SJSA1 (cell line): ENCODE measurements around the gene LEPROT. TPM values are rescaled to one million over a fixed set of nuclear protein-coding genes. Genes with fewer than 3 reads are reported as not detected.
"Not testable (repeated sequence)": the region's sequence is repeated elsewhere in the genome, so short reads cannot be mapped to it uniquely, and the experiment has no call there.

ENCODE experiments used
- DNase-seq, 2 experiments: peaks; one replicate each; pipeline ENCODE4 v3.0.0-alpha.2; 2015 to 2020; ENCODE audit warnings: low spot score in 2 of 2, low read depth in 1 of 2
- H3K27ac ChIP-seq: fragments of 250-450 bp; sonication (Bioruptor Pico); 2 replicates; pipeline ENCODE4 v1.5.1; 2020; ENCODE audit warnings: mild to moderate bottlenecking, moderate library complexity
- H3K27me3 ChIP-seq: fragments of 250-450 bp; sonication (Bioruptor Pico); replicated peaks from 2 replicates; pipeline ENCODE4 v1.5.1; 2020; ENCODE audit warnings: mild to moderate bottlenecking, moderate library complexity
- H3K36me3 ChIP-seq: fragments of 250-450 bp; sonication (Bioruptor Pico); 2 replicates; pipeline ENCODE4 v1.5.1; 2020; ENCODE audit warnings: mild to moderate bottlenecking
- H3K4me1 ChIP-seq: fragments of 250-450 bp; sonication (Bioruptor Pico); replicated peaks from 2 replicates; pipeline ENCODE4 v1.6.1; 2021; ENCODE audit warnings: mild to moderate bottlenecking
- H3K4me3 ChIP-seq: fragments of 250-450 bp; sonication (Bioruptor Pico); 2 replicates; pipeline ENCODE4 v1.5.1; 2020; ENCODE audit warnings: mild to moderate bottlenecking
- H3K9me3 ChIP-seq: fragments of 250-450 bp; sonication (Bioruptor Pico); replicated peaks from 2 replicates; pipeline ENCODE4 v1.5.1; 2020; ENCODE audit warnings: mild to moderate bottlenecking
- total RNA-seq: library from RNA; depleted of rRNA; stranded (reverse); fragments of >200 nt; shearing (Covaris generic); gene quantifications from 2 replicates; pipeline ENCODE4 v1.2.3, GENCODE V29; 2014

Gene LEPROT
- total RNA-seq, 1 experiment from 2014 or later, result 91.5 TPM

DNA sequence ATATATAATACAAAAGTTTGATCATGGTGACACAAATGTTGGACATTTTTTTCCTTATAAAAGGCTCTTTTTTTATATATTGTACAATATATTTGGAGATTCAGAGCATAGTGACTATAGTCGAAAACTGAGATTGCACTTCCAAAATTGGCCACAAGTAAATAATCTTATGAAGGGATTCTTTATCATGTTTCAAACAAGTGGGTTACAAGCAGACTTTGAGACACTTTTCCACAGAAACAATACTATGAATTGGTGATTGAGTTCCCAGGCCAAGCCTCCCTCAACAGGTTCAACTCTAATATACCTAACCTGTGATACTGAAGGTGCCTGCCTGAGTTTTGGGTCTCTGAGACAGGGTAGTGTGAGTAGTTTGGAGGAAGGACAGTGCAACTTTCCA lies 13.8 kb downstream of the LEPROT start:
- Histone ChIP-seq H3K27me3 (no peaks in the 10 kb centered on the region), H3K36me3 (peaks cover 46% of the 10 kb centered on the region), H3K27ac (no peak overlapping the region), H3K9me3 (no peaks in the 10 kb centered on the region), H3K4me3 (no peak overlapping the region), H3K4me1 (peaks cover 24% of the 10 kb centered on the region)
- no peak for DNase-seq

- H3K4me3 ChIP-seq, result no peak overlapping the region
- no peaks in the 10 kb centered on the region for H3K9me3 ChIP-seq
- H3K27me3 ChIP-seq, result no peaks in the 10 kb centered on the region
- DNase-seq, result no peak
- peaks cover 19% of the 10 kb centered on the region for H3K4me1 ChIP-seq
- peaks cover 43% of the 10 kb centered on the region for H3K36me3 ChIP-seq
- no peak overlapping the region for H3K27ac ChIP-seq
Measured at GRCh38 chr1:65434760-65435159, 14.3 kb downstream of the LEPROT start.

GRCh38 chr1:65435987-65436386 lies 15.5 kb downstream of the LEPROT start:
- Histone ChIP-seq H3K27ac (no peak overlapping the region), H3K36me3 (peaks cover 34% of the 10 kb centered on the region), H3K9me3 (no peaks in the 10 kb centered on the region), H3K4me1 (peaks cover 7% of the 10 kb centered on the region), H3K4me3 (no peak overlapping the region), H3K27me3 (no peaks in the 10 kb centered on the region)
- DNase-seq, result no peak

- H3K9me3 ChIP-seq, result no peaks in the 10 kb centered on the region
Measured at GRCh38 chr1:65437616-65438015, 17.1 kb downstream of the LEPROT start.

DNA sequence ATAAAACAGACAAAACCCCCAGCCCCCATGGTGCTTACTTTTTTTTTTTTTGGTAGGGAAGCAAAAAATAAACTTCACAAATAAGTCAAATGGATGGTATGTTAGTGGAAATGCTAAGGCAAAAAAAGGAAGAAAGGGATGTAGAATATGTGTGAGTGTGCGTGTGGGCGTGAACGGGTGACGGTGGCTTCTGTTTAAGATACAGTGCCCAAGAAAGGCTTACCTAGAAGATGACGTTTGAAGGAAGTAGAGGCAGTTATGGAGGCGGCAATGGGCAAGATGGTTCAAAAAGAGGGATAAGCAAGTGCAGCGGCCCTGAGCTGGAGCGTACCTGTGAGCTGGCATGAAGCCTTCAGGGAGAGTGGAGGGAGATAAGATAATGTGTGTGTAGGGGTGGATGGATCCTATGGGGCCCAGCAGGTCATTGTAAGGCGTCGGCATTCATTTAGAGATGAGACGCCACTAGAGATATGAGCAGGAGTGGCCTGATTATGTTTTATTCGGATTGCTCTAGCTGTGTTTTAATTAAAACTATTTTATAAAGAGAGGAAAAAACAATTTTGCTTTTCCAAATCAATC lies 19.9 kb downstream of the LEPROT start:
- Histone ChIP-seq H3K27me3 (no peaks in the 10 kb centered on the region), H3K4me1 (no peaks in the 10 kb centered on the region), H3K36me3 (0 out of 2 replicates have a peak, but pooled peaks cover 5% of the 10 kb centered on the region), H3K9me3 (no peaks in the 10 kb centered on the region), H3K27ac (no peak overlapping the region), H3K4me3 (no peak overlapping the region)
- no peak for DNase-seq

More at GRCh38 chr1:65437616-65438015, 17.1 kb downstream of the LEPROT start:
- no peaks in the 10 kb centered on the region for H3K27me3 ChIP-seq
- H3K36me3 ChIP-seq, result peaks cover 18% of the 10 kb centered on the region; the same call in 1 of the 2 replicates
- H3K4me3 ChIP-seq, result no peak overlapping the region
- no peak overlapping the region for H3K27ac ChIP-seq
- no peaks in the 10 kb centered on the region for H3K4me1 ChIP-seq
- no peak for DNase-seq

GRCh38 chr1:65440915-65441314 lies 20.4 kb downstream of the LEPROT start:
- Histone ChIP-seq H3K27ac (no peak overlapping the region), H3K4me3 (no peak overlapping the region), H3K27me3 (no peaks in the 10 kb centered on the region), H3K9me3 (no peaks in the 10 kb centered on the region), H3K4me1 (no peaks in the 10 kb centered on the region), H3K36me3 (no peaks in the 10 kb centered on the region)
- no peak for DNase-seq

DNA sequence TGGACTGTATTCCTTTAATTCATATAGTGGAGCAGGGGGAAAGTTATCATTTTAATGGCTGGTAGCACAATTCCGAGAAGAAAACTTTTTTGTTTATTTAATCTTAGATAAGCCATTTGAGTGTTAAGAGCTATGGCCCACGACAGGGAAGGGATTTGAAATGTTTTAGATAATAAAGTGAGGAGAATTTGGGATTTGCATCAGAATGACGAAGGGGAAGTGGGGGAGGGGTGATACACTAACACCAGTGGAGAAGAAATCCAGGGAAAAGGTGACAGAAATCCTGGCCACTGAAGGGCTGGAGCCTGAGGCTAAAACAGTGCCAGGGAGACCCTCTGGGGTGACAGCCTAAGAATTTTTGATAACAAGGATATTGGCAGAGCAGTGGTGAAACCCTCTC lies 21.0 kb downstream of the LEPROT start:
- no peak overlapping the region for H3K27ac ChIP-seq
- no peak for DNase-seq
- H3K9me3 ChIP-seq, result no peaks in the 10 kb centered on the region
- no peaks in the 10 kb centered on the region for H3K4me1 ChIP-seq
- H3K4me3 ChIP-seq, result no peak overlapping the region
- H3K36me3 ChIP-seq, result no peaks in the 10 kb centered on the region
- no peaks in the 10 kb centered on the region for H3K27me3 ChIP-seq

DNA sequence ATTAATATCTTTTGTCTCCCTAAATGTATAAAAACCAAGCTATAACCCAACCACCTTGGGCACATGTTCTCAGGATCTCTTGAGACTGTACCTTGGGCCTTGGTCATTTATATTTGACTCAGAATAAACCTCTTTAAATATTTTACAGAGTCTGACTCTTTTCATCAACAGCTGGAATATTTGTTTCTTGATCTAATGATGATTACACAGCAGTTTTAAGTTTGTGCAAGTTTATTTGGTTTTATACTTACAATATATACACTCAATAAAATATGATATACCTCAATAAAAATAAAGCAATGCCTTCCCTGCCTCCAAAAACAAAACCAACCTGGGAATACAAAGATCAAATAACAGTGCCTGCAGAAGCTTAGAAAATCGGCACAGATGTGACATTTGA lies 22.0 kb downstream of the LEPROT start:
- Histone ChIP-seq H3K9me3 (no peaks in the 10 kb centered on the region), H3K4me1 (no peaks in the 10 kb centered on the region), H3K36me3 (no peaks in the 10 kb centered on the region), H3K4me3 (no peak overlapping the region), H3K27me3 (no peaks in the 10 kb centered on the region), H3K27ac (no peak overlapping the region)
- no peak for DNase-seq

DNA sequence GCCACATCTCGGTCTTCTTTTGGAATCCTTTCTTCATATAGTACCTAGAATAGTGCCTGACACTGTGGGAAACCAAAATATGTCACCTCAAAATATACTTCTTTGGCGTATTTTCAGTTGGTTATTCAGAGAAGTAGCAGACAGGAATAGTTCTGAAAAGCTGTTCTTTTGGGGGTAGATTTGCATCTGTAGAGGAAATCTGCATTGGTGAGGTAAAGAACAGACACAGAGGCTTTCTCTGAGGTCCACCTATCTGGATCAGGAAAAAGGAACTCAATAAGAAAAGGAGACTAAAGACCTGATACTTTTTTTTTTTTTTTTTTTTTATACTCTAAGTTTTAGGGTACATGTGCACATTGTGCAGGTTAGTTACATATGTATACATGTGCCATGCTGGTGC lies 23.2 kb downstream of the LEPROT start:
- H3K4me3 ChIP-seq, result no peak overlapping the region
- H3K9me3 ChIP-seq, result no peaks in the 10 kb centered on the region
- no peaks in the 10 kb centered on the region for H3K27me3 ChIP-seq
- H3K4me1 ChIP-seq, result no peaks in the 10 kb centered on the region
- H3K27ac ChIP-seq, result no peak overlapping the region
- DNase-seq, result no peak
- H3K36me3 ChIP-seq, result no peaks in the 10 kb centered on the region

- Histone ChIP-seq H3K36me3 (no peaks in the 10 kb centered on the region), H3K27me3 (no peaks in the 10 kb centered on the region), H3K27ac (no peak overlapping the region), H3K9me3 (no peaks in the 10 kb centered on the region), H3K4me1 (no peaks in the 10 kb centered on the region), H3K4me3 (no peak overlapping the region)
- no peak for DNase-seq
Measured at GRCh38 chr1:65444128-65444640, 23.7 kb downstream of the LEPROT start.

DNA sequence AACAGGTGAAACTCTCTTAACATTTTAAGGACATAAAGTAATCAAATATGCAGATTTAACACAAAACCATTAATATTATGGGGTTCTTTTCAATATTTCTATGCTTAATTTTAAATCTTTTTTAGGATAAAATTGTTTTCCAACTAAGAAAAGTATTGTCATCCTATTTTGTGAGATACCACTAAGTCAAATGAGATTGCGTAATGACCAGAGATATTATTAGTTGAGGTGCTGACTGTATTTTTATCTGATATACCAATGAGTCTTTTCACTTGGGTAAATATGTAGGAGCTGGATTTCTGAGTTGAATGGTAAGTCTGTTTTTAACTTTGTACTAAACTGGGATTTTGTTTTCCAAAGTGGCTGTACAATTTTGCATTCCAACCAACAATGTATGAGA lies 25.4 kb downstream of the LEPROT start:
- DNase-seq, result no peak
- no peak overlapping the region for H3K4me3 ChIP-seq
- no peaks in the 10 kb centered on the region for H3K4me1 ChIP-seq
- no peaks in the 10 kb centered on the region for H3K36me3 ChIP-seq
- no peaks in the 10 kb centered on the region for H3K27me3 ChIP-seq
- H3K9me3 ChIP-seq, result no peaks in the 10 kb centered on the region
- H3K27ac ChIP-seq, result no peak overlapping the region

GRCh38 chr1:65449214-65449823 lies 28.9 kb downstream of the LEPROT start:
- no peak overlapping the region for H3K27ac ChIP-seq
- H3K4me3 ChIP-seq, result no peak overlapping the region
- no peaks in the 10 kb centered on the region for H3K36me3 ChIP-seq
- H3K27me3 ChIP-seq, result no peaks in the 10 kb centered on the region
- no peak for DNase-seq
- no peaks in the 10 kb centered on the region for H3K4me1 ChIP-seq
- no peaks in the 10 kb centered on the region for H3K9me3 ChIP-seq

GRCh38 chr1:65455678-65456077 lies 35.2 kb downstream of the LEPROT start:
- not testable (repeated sequence) for H3K36me3 ChIP-seq, H3K27me3 ChIP-seq, DNase-seq, H3K9me3 ChIP-seq, H3K4me1 ChIP-seq, H3K4me3 ChIP-seq, H3K27ac ChIP-seq

GRCh38 chr1:65456481-65456880 lies 36.0 kb downstream of the LEPROT start:
- Histone ChIP-seq H3K36me3 (no peaks in the 10 kb centered on the region), H3K4me1 (no peaks in the 10 kb centered on the region), H3K27me3 (no peaks in the 10 kb centered on the region), H3K4me3 (no peak overlapping the region), H3K9me3 (no peaks in the 10 kb centered on the region), H3K27ac (no peak overlapping the region)
- DNase-seq, result no peak

DNA sequence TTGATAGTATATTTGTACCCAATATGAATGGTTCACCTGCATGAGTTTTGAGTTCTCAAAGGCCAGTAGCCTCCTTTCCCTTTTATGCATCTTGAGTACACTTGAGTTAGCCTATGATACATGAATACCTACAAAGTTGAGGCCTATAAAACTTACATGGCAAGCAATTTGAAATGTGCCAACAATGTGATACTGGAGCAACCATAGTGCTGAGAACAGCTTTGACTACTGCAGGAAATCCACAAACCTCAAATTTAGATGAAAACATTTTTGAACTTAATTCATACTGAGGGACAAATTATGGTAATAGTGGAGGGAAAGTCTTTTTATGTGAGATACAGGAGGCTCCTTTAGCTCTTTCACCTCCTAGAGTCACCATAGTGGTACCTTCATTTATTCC lies 37.4 kb downstream of the LEPROT start:
- Histone ChIP-seq H3K4me1 (no peaks in the 10 kb centered on the region), H3K27ac (no peak overlapping the region), H3K27me3 (no peaks in the 10 kb centered on the region), H3K36me3 (no peaks in the 10 kb centered on the region), H3K4me3 (no peak overlapping the region), H3K9me3 (no peaks in the 10 kb centered on the region)
- DNase-seq, result no peak
